Nephron progenitor cell (in vitro differentiated cells): Measurements from ENCODE around the gene SSH3.

Experiments
- DNase-seq: peaks from one replicate; pipeline ENCODE4 v3.0.0; 2021
- H3K27ac Mint-ChIP-seq: 2 replicates; pipeline ENCODE4 v1.8.0; 2021; ENCODE audit warnings: mild to moderate bottlenecking, moderate library complexity, mixed read lengths
- H3K27me3 Mint-ChIP-seq: 2 replicates; pipeline ENCODE4 v1.8.0; 2021; ENCODE audit warnings: mild to moderate bottlenecking, low read depth, mixed read lengths; ENCODE audit not compliant: poor library complexity
- H3K36me3 Mint-ChIP-seq: 2 replicates; pipeline ENCODE4 v1.8.0; 2021; ENCODE audit warnings: low read depth, mixed read lengths
- H3K4me1 Mint-ChIP-seq: 2 replicates; pipeline ENCODE4 v1.8.0; 2021; ENCODE audit warnings: mixed read lengths
- H3K4me3 Mint-ChIP-seq: 2 replicates; pipeline ENCODE4 v1.8.0; 2021; ENCODE audit warnings: mild to moderate bottlenecking, moderate library complexity, mixed read lengths
- H3K9me3 Mint-ChIP-seq: 2 replicates; pipeline ENCODE4 v1.8.0; 2021; ENCODE audit warnings: mild to moderate bottlenecking, moderate library complexity, mixed read lengths
- CTCF ChIP-seq: fragments of 200-600 bp; sonication (generic); IDR thresholded peaks from 2 replicates; pipeline ENCODE4 v1.5.0; 2021; ENCODE audit warnings: antibody characterized with exemption

The SSH3 gene

GRCh38 chr11:67282876-67283371 lies 20.4 kb upstream of the SSH3 start:
- no peak for DNase-seq
- H3K36me3 Mint-ChIP-seq: peaks cover 7% of the 10 kb centered on the region
- TF ChIP-seq CTCF: no peak

GRCh38 chr11:67283481-67283963 lies 19.8 kb upstream of the SSH3 start:
- no peak for TF ChIP-seq CTCF
- H3K36me3 Mint-ChIP-seq: peaks cover 7% of the 10 kb centered on the region
- no peak overlapping the region for H3K4me3 Mint-ChIP-seq
- no peaks in the 10 kb centered on the region for H3K9me3 Mint-ChIP-seq
- no peaks in the 10 kb centered on the region for H3K27me3 Mint-ChIP-seq
- H3K27ac Mint-ChIP-seq: no peak overlapping the region
- DNase-seq: no peak
- peaks cover 14% of the 10 kb centered on the region for H3K4me1 Mint-ChIP-seq

More at GRCh38 chr11:67282876-67283371, 20.4 kb upstream of the SSH3 start:
- no peak overlapping the region for H3K4me3 Mint-ChIP-seq
- no peaks in the 10 kb centered on the region for H3K9me3 Mint-ChIP-seq
- no peaks in the 10 kb centered on the region for H3K27me3 Mint-ChIP-seq
- no peak overlapping the region for H3K27ac Mint-ChIP-seq
- peaks cover 11% of the 10 kb centered on the region for H3K4me1 Mint-ChIP-seq

- Mint-ChIP-seq H3K9me3 (no peaks in the 10 kb centered on the region), H3K27me3 (no peaks in the 10 kb centered on the region), H3K27ac (no peak overlapping the region), H3K4me1 (peaks cover 17% of the 10 kb centered on the region), H3K36me3 (peaks cover 6% of the 10 kb centered on the region), H3K4me3 (no peak overlapping the region)
- no peak for TF ChIP-seq CTCF
- DNase-seq: no peak
Measured at GRCh38 chr11:67284811-67285540, 18.4 kb upstream of the SSH3 start.

- peaks cover 26% of the 10 kb centered on the region for H3K4me1 Mint-ChIP-seq
Measured at GRCh38 chr11:67285541-67286498, 17.5 kb upstream of the SSH3 start.

More at GRCh38 chr11:67285541-67286498, 17.5 kb upstream of the SSH3 start:
- H3K36me3 Mint-ChIP-seq: peaks cover 5% of the 10 kb centered on the region
- no peaks in the 10 kb centered on the region for H3K9me3 Mint-ChIP-seq
- no peak overlapping the region for H3K4me3 Mint-ChIP-seq
- DNase-seq: no peak
- no peak overlapping the region for H3K27ac Mint-ChIP-seq
- TF ChIP-seq CTCF: no peak
- no peaks in the 10 kb centered on the region for H3K27me3 Mint-ChIP-seq
